ENCODE measurements around the gene PLA2R1.

The PLA2R1 gene

DNA sequence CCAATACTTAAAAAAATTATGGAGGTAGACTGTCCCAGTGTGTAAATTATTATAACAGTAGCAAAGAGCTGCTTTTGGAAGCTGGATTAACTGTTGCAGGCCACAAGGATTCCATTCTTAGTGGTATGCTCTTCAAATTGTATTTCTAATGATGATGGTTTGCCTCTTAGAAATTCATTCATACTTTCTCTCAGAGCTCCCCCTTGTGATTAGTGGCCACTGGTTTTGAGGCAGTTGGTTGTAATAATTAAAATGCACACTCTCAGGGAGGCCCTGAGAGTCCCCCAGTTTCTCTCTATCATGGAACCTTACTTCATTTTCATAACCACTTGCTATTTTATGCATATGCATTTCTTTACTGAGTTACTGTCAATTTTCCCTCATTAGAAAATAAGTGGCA is 122.5 kb downstream of the PLA2R1 start:
- no peak overlapping the region for H3K4me3 ChIP-seq (ENCODE audit: low read depth, low read length)
- H3K4me1 ChIP-seq (ENCODE audit: control insufficient read depth, insufficient read depth, low read length) = no peaks in the 10 kb centered on the region
- no peaks in the 10 kb centered on the region for H3K9me3 ChIP-seq (ENCODE audit: control insufficient read depth, insufficient read depth, low read depth, low read length)
- CTCF ChIA-PET = interaction anchor here (0.6 to 3.7 kb wide), 6 partner anchors 14 to 435 kb away, joined by 3 to 13 read pairs (median 4); no protein-coding TSS in a partner anchor
- no peak for TF ChIP-seq ZNF629 (tag by site-specific recombination; IDR thresholded peaks at IDR 0.05)
- TF ChIP-seq, protein P1, sequence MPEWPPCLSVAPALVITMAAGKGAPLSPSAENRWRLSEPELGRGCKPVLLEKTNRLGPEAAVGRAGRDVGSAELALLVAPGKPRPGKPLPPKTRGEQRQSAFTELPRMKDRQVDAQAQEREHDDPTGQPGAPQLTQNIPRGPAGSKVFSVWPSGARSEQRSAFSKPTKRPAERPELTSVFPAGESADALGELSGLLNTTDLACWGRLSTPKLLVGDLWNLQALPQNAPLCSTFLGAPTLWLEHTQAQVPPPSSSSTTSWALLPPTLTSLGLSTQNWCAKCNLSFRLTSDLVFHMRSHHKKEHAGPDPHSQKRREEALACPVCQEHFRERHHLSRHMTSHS (tag by site-specific recombination; IDR thresholded peaks at IDR 0.05) = no peak
- TF ChIP-seq SCRT2 (tag by site-specific recombination; IDR thresholded peaks at IDR 0.05) = no peak
- TF ChIP-seq KLF7 (tag by site-specific recombination; IDR thresholded peaks at IDR 0.05; ENCODE audit: borderline replicate concordance) = no peak
- TF ChIP-seq, protein P2, sequence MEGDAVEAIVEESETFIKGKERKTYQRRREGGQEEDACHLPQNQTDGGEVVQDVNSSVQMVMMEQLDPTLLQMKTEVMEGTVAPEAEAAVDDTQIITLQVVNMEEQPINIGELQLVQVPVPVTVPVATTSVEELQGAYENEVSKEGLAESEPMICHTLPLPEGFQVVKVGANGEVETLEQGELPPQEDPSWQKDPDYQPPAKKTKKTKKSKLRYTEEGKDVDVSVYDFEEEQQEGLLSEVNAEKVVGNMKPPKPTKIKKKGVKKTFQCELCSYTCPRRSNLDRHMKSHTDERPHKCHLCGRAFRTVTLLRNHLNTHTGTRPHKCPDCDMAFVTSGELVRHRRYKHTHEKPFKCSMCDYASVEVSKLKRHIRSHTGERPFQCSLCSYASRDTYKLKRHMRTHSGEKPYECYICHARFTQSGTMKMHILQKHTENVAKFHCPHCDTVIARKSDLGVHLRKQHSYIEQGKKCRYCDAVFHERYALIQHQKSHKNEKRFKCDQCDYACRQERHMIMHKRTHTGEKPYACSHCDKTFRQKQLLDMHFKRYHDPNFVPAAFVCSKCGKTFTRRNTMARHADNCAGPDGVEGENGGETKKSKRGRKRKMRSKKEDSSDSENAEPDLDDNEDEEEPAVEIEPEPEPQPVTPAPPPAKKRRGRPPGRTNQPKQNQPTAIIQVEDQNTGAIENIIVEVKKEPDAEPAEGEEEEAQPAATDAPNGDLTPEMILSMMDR (tag by site-specific recombination; IDR thresholded peaks at IDR 0.05) = peak; percentile 22; the same call in 1 of the 2 replicates
- no peak for TF ChIP-seq ZNF544 (tag by site-specific recombination; IDR thresholded peaks at IDR 0.05)
- TF ChIP-seq, protein P3, sequence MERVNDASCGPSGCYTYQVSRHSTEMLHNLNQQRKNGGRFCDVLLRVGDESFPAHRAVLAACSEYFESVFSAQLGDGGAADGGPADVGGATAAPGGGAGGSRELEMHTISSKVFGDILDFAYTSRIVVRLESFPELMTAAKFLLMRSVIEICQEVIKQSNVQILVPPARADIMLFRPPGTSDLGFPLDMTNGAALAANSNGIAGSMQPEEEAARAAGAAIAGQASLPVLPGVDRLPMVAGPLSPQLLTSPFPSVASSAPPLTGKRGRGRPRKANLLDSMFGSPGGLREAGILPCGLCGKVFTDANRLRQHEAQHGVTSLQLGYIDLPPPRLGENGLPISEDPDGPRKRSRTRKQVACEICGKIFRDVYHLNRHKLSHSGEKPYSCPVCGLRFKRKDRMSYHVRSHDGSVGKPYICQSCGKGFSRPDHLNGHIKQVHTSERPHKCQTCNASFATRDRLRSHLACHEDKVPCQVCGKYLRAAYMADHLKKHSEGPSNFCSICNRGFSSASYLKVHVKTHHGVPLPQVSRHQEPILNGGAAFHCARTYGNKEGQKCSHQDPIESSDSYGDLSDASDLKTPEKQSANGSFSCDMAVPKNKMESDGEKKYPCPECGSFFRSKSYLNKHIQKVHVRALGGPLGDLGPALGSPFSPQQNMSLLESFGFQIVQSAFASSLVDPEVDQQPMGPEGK (tag by site-specific recombination; IDR thresholded peaks at IDR 0.05) = no peak
- TF ChIP-seq ZNF654 (tag by site-specific recombination; IDR thresholded peaks at IDR 0.05; ENCODE audit: low read depth) = peak; percentile 42
- TF ChIP-seq, protein P4, sequence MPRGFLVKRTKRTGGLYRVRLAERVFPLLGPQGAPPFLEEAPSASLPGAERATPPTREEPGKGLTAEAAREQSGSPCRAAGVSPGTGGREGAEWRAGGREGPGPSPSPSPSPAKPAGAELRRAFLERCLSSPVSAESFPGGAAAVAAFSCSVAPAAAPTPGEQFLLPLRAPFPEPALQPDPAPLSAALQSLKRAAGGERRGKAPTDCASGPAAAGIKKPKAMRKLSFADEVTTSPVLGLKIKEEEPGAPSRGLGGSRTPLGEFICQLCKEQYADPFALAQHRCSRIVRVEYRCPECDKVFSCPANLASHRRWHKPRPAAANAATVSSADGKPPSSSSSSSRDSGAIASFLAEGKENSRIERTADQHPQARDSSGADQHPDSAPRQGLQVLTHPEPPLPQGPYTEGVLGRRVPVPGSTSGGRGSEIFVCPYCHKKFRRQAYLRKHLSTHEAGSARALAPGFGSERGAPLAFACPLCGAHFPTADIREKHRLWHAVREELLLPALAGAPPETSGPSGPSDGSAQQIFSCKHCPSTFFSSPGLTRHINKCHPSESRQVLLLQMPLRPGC (tag by site-specific recombination; IDR thresholded peaks at IDR 0.05) = no peak
- TF ChIP-seq ZNF248 (tag by site-specific recombination; IDR thresholded peaks at IDR 0.05) = no peak
- no peak for TF ChIP-seq ZNF341 (tag by site-specific recombination; IDR thresholded peaks at IDR 0.05; ENCODE audit: low read depth)
- no peak for TF ChIP-seq ZNF843 (tag by site-specific recombination; IDR thresholded peaks at IDR 0.05)
- POLR2A ChIA-PET = no interaction called here
- H3K36me3 ChIP-seq (ENCODE audit: control insufficient read depth in 2 of 2, insufficient read depth in 1 of 2, low read length in 2 of 2) = no peaks in the 10 kb centered on the region
- no peak overlapping the region for H3K27ac ChIP-seq (ENCODE audit: extremely low read depth, low read depth, low read length)

DNA sequence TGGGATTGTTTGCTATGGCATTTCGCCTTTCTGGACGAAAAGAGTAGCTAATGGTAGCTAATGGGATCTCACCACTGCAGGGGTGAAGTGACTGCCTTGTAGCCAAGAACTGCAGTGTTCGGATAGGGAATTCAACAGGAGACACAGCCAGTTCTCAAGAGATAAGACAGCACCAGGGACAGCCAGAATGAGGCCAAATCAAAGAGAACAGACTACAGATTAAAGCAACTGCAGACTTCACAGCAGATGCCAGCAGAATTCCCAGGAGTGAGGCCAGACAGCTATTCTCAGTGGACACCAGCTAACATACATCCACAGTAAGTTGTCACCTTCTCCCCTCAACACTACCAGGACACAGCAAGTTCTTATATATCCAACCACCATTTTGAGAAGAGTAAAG is 124.0 kb downstream of the PLA2R1 start:
- no peaks in the 10 kb centered on the region for H3K9me3 ChIP-seq (ENCODE audit: control insufficient read depth, insufficient read depth, low read depth, low read length)
- no peak overlapping the region for H3K27ac ChIP-seq (ENCODE audit: extremely low read depth, low read depth, low read length)
- ChIA-PET POLR2A (no interaction called here), CTCF (interaction anchor here (3.7 kb wide), 1 partner anchor 16 kb away, joined by 13 read pairs; no protein-coding TSS in a partner anchor)
- no peak overlapping the region for H3K4me3 ChIP-seq (ENCODE audit: low read depth, low read length)
- H3K36me3 ChIP-seq (ENCODE audit: control insufficient read depth in 2 of 2, insufficient read depth in 1 of 2, low read length in 2 of 2) = no peaks in the 10 kb centered on the region
- no peaks in the 10 kb centered on the region for H3K4me1 ChIP-seq (ENCODE audit: control insufficient read depth, insufficient read depth, low read length)
- no peak for TF ChIP-seq ZNF677 (tag by site-specific recombination; IDR thresholded peaks at IDR 0.05)
- TF ChIP-seq REPIN1 (tag by site-specific recombination; IDR thresholded peaks at IDR 0.05; ENCODE audit: low read depth) = no peak
- TF ChIP-seq ZNF223 (tag by site-specific recombination; IDR thresholded peaks at IDR 0.05) = no peak
- TF ChIP-seq, protein P5, sequence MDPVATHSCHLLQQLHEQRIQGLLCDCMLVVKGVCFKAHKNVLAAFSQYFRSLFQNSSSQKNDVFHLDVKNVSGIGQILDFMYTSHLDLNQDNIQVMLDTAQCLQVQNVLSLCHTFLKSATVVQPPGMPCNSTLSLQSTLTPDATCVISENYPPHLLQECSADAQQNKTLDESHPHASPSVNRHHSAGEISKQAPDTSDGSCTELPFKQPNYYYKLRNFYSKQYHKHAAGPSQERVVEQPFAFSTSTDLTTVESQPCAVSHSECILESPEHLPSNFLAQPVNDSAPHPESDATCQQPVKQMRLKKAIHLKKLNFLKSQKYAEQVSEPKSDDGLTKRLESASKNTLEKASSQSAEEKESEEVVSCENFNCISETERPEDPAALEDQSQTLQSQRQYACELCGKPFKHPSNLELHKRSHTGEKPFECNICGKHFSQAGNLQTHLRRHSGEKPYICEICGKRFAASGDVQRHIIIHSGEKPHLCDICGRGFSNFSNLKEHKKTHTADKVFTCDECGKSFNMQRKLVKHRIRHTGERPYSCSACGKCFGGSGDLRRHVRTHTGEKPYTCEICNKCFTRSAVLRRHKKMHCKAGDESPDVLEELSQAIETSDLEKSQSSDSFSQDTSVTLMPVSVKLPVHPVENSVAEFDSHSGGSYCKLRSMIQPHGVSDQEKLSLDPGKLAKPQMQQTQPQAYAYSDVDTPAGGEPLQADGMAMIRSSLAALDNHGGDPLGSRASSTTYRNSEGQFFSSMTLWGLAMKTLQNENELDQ (tag by site-specific recombination; IDR thresholded peaks at IDR 0.05; ENCODE audit: low read depth) = no peak
- TF ChIP-seq ZBTB1 (tag by site-specific recombination; IDR thresholded peaks at IDR 0.05) = no peak
- TF ChIP-seq SETDB1 (IDR thresholded peaks at IDR 0.05; ENCODE audit: insufficient read length, low read length) = no peak
- no peak for TF ChIP-seq KLF16 (tag by site-specific recombination; IDR thresholded peaks at IDR 0.05)
- TF ChIP-seq BCL11B (tag by site-specific recombination; IDR thresholded peaks at IDR 0.05; ENCODE audit: low read depth) = no peak
- TF ChIP-seq ZNF10 (tag by site-specific recombination; IDR thresholded peaks at IDR 0.05) = no peak
- TF ChIP-seq OVOL3 (tag by site-specific recombination; IDR thresholded peaks at IDR 0.05) = no peak
